ENCODE data around the gene RAC3.

RAC3 gene

DNA sequence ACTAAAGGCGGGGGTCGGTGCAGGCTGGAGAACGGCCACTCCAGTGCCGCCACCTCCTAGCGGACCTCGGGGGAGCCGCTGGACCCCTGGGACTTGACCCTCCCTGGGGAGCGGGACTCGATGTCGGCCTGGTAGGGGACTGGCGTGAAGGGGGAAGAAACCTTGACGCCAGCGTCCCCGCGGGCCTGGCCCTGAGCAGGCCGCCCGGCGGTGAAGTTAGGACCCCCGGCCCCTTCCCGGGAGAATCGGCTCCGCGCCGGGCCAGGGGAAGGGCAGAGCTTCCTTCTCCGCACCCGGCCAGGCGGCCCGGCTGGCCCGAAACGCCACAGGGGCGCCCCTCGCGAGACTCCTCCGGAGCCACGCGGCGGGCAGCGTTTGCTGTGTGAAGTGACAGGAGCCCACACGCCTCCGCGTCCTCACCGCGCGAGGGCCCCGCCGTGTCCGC is 33.7 kb downstream of the RAC3 start:
- Histone ChIP-seq H3K9ac (ENCODE audit: low read depth, low read length) (peak overlapping the region; percentile 97), H3K4me1 (ENCODE audit: control insufficient read depth, insufficient read depth, low read length) (peaks cover 21% of the 10 kb centered on the region), H3K4me3 (ENCODE audit: low read length) (peak overlapping the region; percentile 87), H3K4me2 (ENCODE audit: low read length) (peak overlapping the region; percentile 100), H3K36me3 (ENCODE audit: insufficient read depth, low read length) (peaks cover 20% of the 10 kb centered on the region), H3K27me3 (ENCODE audit: control insufficient read depth, insufficient read depth, low read length) (no peaks in the 10 kb centered on the region), H3K9me3 (replicated peaks; ENCODE audit: low read length) (no peaks in the 10 kb centered on the region)

DNA sequence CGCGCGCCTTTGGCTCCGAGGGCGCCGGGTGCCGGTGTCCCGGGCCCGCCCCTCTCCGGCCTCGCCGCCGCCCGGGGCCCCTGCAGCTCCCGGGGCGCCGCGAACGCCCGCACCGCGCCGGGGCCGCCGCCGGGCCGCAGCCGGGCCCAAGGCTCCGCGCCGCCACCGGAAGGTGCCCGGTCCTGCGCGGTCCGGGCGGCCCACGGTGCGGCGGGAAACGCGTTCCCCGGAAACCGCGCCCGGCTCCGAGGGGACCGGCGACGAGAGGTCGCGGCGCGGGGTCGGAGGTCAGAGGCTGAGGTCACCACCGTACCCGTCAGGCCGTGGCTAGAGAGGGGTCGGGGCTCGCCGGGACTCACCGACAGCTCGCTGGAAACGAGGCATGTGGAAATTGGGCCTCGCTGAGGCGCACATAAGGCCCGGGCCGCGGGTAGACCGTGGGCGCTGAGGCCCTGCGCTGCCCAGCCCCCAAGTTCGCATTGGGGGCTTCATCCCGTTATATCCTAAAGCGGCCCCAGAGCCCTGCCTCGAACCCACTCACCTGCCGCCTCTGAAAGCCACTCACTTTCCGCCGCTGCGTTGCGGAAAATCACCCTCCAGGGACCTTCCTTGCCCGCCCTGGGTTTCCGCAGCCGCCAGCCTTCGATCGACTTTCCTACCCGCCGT is 34.3 kb downstream of the RAC3 start, which contains the start of gene DUS1L:
Gene DUS1L, minus strand, starts transcription at position 167 of the 666 bp plus-strand sequence. CDS start 745 bp downstream, outside the sequence.
- H3K4me1 ChIP-seq (ENCODE audit: control insufficient read depth, insufficient read depth, low read length) = peaks cover 21% of the 10 kb centered on the region
- no peaks in the 10 kb centered on the region for H3K9me3 ChIP-seq (replicated peaks; ENCODE audit: low read length)
- no peaks in the 10 kb centered on the region for H3K27me3 ChIP-seq (ENCODE audit: control insufficient read depth, insufficient read depth, low read length)
- peak within 1 kb of the TSS; percentile 87 for H3K4me3 ChIP-seq (ENCODE audit: low read length)
- H3K9ac ChIP-seq (ENCODE audit: low read depth, low read length) = peak within 1 kb of the TSS; percentile 97
- H3K4me2 ChIP-seq (ENCODE audit: low read length) = peak within 1 kb of the TSS; percentile 100
- H3K36me3 ChIP-seq (ENCODE audit: insufficient read depth, low read length) = peaks cover 15% of the 10 kb centered on the region

DNA sequence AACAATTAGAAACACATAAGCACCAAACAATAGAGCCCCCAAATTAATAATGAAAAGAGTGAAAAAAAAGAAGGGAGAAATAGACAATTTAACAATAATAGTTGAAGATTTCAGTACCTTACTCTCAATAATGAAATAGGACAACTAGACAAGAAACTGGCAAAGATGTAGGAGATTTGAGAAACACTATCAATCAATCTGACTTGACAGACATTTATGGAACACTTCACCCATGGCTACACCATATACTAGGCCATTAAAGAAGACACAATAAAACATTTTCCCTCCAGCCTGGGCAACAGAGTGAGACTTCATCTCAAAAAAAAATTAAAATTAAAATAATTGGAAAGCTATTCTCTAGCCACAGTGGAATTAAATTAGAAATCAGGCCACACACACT is 39.1 kb downstream of the RAC3 start:
- Histone ChIP-seq H3K27me3 (ENCODE audit: control insufficient read depth, insufficient read depth, low read length) (no peaks in the 10 kb centered on the region), H3K9me3 (replicated peaks; ENCODE audit: low read length) (no peaks in the 10 kb centered on the region), H3K4me2 (ENCODE audit: low read length) (no peak overlapping the region), H3K4me1 (ENCODE audit: control insufficient read depth, insufficient read depth, low read length) (peaks cover 8% of the 10 kb centered on the region), H3K9ac (ENCODE audit: low read depth, low read length) (no peak overlapping the region), H3K4me3 (ENCODE audit: low read length) (no peak overlapping the region), H3K36me3 (ENCODE audit: insufficient read depth, low read length) (no peaks in the 10 kb centered on the region)

DNA sequence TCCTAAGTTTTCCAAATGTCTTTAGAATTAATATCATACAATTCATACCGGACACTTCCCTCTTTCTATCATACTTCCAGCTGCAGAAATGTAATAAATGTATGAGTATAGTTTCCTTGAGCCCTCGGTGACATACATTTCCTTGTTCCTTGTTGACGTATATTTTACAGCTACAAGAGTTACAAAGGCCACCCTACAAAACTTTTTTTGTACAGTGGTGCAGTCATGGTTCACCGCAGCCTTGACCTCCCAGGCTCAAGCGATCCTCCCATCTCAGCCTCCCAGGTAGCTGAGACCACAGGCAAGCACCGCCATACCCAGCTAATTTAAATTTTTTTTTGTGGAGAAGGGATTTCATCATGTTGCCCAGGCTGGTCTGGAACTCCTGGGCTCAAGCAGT is 41.3 kb downstream of the RAC3 start:
- Histone ChIP-seq H3K9me3 (replicated peaks; ENCODE audit: low read length) (no peaks in the 10 kb centered on the region), H3K9ac (ENCODE audit: low read depth, low read length) (no peak overlapping the region), H3K4me1 (ENCODE audit: control insufficient read depth, insufficient read depth, low read length) (no peaks in the 10 kb centered on the region), H3K4me3 (ENCODE audit: low read length) (no peak overlapping the region), H3K4me2 (ENCODE audit: low read length) (no peak overlapping the region), H3K27me3 (ENCODE audit: control insufficient read depth, insufficient read depth, low read length) (no peaks in the 10 kb centered on the region), H3K36me3 (ENCODE audit: insufficient read depth, low read length) (peaks cover 6% of the 10 kb centered on the region)

DNA sequence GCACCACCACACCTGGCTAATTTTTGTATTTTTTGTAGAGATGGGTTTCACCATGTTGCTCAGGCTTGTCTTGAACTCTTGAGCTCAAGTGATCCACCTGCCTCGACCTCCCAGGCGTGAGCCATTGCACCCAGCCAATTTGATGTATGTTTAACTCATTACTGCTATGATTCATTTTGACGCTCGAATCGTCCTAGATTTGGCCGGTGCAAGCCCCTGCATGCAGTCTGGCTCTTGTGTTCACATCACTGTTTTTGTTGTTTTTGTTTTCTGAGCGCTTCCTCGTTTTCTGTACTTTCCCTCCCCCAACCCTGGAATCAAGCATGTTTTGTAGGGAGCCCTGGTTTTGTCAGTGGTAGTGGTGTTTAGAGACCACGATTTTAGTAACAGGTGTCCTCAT is 42.0 kb downstream of the RAC3 start:
- no peak overlapping the region for H3K9ac ChIP-seq (ENCODE audit: low read depth, low read length)
- H3K4me1 ChIP-seq (ENCODE audit: control insufficient read depth, insufficient read depth, low read length) = no peaks in the 10 kb centered on the region
- H3K4me3 ChIP-seq (ENCODE audit: low read length) = no peak overlapping the region
- H3K27me3 ChIP-seq (ENCODE audit: control insufficient read depth, insufficient read depth, low read length) = no peaks in the 10 kb centered on the region
- peaks cover 12% of the 10 kb centered on the region for H3K36me3 ChIP-seq (ENCODE audit: insufficient read depth, low read length)
- no peaks in the 10 kb centered on the region for H3K9me3 ChIP-seq (replicated peaks; ENCODE audit: low read length)
- no peak overlapping the region for H3K4me2 ChIP-seq (ENCODE audit: low read length)

DNA sequence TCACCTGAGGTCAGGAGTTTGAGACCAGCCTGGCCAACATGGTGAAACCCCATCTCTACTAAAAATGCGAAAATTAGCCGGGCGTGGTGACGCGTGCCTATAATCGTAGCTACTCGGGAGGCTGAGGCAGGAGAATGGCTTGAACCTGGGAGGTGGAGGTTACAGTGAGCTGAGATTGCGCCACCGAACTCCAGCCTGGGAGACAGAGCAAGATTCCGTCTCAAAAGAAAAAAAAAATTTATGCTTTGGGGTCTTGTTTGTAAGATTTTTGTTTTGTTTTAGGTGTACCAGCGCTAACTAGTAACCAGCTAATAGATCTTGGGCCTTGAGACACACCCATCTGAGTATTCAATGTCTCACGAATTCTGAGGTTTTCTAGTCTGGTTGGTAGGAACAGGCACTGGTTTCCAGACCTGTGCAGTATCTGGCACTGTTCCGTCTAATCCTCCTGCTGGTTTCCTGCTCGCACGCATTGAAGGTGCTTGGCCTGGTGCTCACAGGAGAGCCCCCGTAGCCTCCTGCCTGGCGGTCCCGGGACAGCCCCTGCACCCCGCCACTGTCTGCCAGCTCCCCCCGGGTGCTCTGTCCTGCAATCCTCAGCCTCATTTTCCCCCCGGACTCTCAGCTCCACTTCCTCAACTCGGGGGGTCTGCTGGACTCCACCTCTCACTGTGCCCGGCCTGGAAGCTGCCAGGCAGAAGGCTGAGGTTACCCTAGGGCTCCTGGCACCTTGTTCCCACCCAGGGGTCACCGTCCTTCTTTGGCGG is 44.7 kb downstream of the RAC3 start:
- H3K9ac ChIP-seq (ENCODE audit: low read depth, low read length) = no peak overlapping the region

DNA sequence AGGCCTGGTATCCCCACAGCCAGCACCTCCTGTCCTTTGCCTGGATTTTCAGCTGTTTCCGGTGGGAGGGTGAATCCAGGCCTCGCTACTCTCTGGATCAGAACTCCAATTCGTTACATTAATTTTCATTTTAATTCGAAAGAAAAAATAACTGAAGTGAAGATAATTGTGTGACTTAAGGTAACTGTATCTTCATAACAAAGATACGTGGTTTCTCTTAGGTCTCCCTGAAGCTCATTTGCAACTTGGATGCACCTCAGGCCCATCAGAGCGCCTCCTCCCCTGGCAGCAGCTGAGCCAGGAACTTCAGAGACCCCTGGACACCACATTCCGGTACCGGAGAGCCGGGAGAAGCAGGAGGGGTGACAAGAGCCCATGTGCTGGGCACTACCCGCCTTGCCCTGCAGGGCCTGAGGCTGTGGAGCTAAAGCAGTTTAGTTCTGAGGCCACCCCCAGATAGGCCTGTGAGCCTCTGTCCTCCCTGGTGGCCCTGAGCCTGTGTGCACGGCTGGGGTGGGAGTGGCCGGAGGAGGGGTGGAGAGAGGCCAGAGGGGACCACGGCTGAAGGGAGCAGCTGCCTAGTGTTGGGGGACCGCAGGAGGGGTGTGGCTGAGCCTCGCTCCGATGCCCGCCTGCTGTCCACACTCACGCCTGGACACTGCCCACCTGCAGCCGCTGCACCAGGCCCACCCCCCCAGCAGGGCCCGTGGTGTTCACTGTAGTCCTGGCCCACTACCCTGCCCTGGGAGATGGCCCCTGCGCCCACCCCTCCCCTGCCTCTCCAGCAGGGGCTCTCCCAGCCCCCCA is 45.5 kb downstream of the RAC3 start:
- no peaks in the 10 kb centered on the region for H3K4me1 ChIP-seq (ENCODE audit: control insufficient read depth, insufficient read depth, low read length)
- no peak overlapping the region for H3K4me3 ChIP-seq (ENCODE audit: low read length)
- no peak overlapping the region for H3K9ac ChIP-seq (ENCODE audit: low read depth, low read length)
- H3K9me3 ChIP-seq (replicated peaks; ENCODE audit: low read length) = no peaks in the 10 kb centered on the region
- H3K4me2 ChIP-seq (ENCODE audit: low read length) = no peak overlapping the region
- H3K36me3 ChIP-seq (ENCODE audit: insufficient read depth, low read length) = peaks cover 39% of the 10 kb centered on the region
- no peaks in the 10 kb centered on the region for H3K27me3 ChIP-seq (ENCODE audit: control insufficient read depth, insufficient read depth, low read length)

More for the DNA sequence above, 44.7 kb downstream of the RAC3 start:
- Histone ChIP-seq H3K4me3 (ENCODE audit: low read length) (no peak overlapping the region), H3K36me3 (ENCODE audit: insufficient read depth, low read length) (peaks cover 34% of the 10 kb centered on the region), H3K4me1 (ENCODE audit: control insufficient read depth, insufficient read depth, low read length) (no peaks in the 10 kb centered on the region), H3K4me2 (ENCODE audit: low read length) (no peak overlapping the region), H3K9me3 (replicated peaks; ENCODE audit: low read length) (no peaks in the 10 kb centered on the region), H3K27me3 (ENCODE audit: control insufficient read depth, insufficient read depth, low read length) (no peaks in the 10 kb centered on the region)

DNA sequence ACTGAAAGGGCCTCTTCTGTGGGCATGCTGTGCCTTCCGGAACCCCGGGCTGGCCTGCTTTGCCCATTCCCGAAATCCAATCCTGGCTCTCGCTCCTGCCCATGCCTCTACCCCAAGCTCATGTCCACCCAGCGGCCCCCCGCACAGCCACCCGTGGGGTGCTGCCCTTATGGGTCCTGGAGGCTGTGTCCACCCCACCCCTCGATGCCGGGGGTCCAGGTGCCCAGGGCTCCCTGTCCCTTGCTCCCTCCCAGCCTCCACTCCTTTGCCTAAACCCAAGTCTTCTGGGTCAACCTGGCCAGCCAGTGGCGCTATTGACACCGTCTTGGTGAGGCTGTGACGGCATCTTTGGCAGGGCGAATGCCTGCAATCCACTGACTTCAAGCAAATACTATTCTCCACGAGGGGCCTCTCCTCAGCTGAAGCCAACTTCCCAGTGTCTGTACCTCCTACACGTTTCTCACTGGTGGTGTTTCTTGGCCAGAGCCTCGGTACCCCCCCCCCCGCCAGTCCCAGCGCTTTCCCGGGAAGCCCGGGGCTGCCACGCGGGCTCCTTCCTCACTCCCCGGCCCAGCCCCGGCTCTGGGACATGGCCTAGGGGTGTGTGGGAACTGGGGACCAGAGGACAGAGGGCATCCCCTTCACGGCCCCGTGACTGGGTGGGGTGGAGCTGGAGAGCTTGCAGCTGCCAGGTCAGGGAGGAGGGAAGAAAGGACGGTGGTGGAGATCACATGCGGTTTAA is 46.3 kb downstream of the RAC3 start:
- H3K4me1 ChIP-seq (ENCODE audit: control insufficient read depth, insufficient read depth, low read length) = no peaks in the 10 kb centered on the region
- H3K27me3 ChIP-seq (ENCODE audit: control insufficient read depth, insufficient read depth, low read length) = no peaks in the 10 kb centered on the region
- H3K4me2 ChIP-seq (ENCODE audit: low read length) = no peak overlapping the region
- H3K4me3 ChIP-seq (ENCODE audit: low read length) = no peak overlapping the region
- H3K9me3 ChIP-seq (replicated peaks; ENCODE audit: low read length) = no peaks in the 10 kb centered on the region
- H3K9ac ChIP-seq (ENCODE audit: low read depth, low read length) = no peak overlapping the region
- H3K36me3 ChIP-seq (ENCODE audit: insufficient read depth, low read length) = peaks cover 47% of the 10 kb centered on the region

DNA sequence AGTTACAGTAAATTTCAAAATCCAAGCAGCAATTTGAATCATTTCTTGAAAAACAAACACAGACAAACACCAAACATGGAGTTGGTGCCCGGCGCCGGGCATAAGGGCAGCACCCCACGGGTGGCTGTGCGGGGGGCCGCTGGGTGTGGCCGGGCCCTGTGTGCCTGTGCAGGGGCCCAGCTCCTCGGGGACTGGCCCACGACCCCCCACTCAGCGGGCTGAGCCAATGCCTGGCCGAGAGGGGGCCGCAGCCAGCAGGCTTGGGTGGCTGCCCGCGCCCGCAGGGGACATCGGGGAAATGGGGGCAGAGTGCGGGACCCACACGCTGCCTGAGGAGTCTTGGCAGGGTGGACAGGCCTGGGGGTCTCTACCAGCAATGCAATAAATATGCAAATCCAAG is 47.0 kb downstream of the RAC3 start:
- Histone ChIP-seq H3K36me3 (ENCODE audit: insufficient read depth, low read length) (peaks cover 53% of the 10 kb centered on the region), H3K9ac (ENCODE audit: low read depth, low read length) (no peak overlapping the region), H3K27me3 (ENCODE audit: control insufficient read depth, insufficient read depth, low read length) (no peaks in the 10 kb centered on the region), H3K9me3 (replicated peaks; ENCODE audit: low read length) (no peaks in the 10 kb centered on the region), H3K4me2 (ENCODE audit: low read length) (no peak overlapping the region), H3K4me3 (ENCODE audit: low read length) (no peak overlapping the region), H3K4me1 (ENCODE audit: control insufficient read depth, insufficient read depth, low read length) (no peaks in the 10 kb centered on the region)

DNA sequence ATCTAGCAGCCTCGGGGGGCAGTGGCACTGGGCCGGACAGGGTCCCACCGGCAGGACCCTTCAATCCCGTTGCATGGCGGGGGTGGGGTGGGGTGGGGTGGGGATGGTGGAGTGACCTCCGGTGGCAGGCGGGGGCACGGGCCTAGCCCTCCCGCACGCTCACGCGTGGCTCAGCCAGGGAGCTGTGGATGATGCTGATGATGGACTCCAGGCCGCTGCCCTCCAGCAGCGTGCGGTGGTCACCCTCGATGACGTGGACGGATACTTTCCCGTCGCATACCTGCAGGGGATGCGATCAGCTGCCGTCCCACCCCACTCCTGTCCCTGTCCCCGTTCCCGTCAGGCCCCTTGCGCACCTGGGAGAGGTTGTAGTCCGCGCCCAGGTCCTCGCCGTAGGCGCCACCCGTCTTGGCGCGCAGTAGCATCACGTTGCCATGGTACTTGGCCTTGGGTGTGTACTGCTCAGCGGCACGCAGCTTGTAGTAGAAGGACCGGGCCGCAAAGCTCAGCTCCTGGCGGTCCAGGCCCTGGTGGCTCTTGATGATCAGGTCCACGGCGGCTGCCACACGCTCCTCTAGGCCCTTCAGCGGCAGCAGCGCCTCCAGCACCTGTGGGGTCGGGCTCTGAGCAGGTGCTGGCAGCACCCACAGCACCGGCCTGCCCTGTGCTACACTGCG is 47.7 kb downstream of the RAC3 start:
- no peaks in the 10 kb centered on the region for H3K27me3 ChIP-seq (ENCODE audit: control insufficient read depth, insufficient read depth, low read length)
- H3K4me1 ChIP-seq (ENCODE audit: control insufficient read depth, insufficient read depth, low read length) = no peaks in the 10 kb centered on the region
- H3K36me3 ChIP-seq (ENCODE audit: insufficient read depth, low read length) = peaks cover 59% of the 10 kb centered on the region
- H3K4me2 ChIP-seq (ENCODE audit: low read length) = no peak overlapping the region
- no peak overlapping the region for H3K4me3 ChIP-seq (ENCODE audit: low read length)
- no peaks in the 10 kb centered on the region for H3K9me3 ChIP-seq (replicated peaks; ENCODE audit: low read length)
- H3K9ac ChIP-seq (ENCODE audit: low read depth, low read length) = no peak overlapping the region

Data from skeletal muscle satellite cell (primary cell).